Left colon (tissue), 2 donors: ENCODE data around the gene PELI3. TPM values are rescaled to one million over a fixed set of nuclear protein-coding genes. Genes with fewer than 3 reads are reported as not detected.
"Not testable (repeated sequence)": the region's sequence is repeated elsewhere in the genome, so short reads cannot be mapped to it uniquely, and the experiment has no call there.

Experiments used
- ATAC-seq: fragments of 200-7000 bp; cut with Tn5 transposase; one replicate; pipeline ENCODE4 v1.9.1; 2020; ENCODE audit warnings: mild to moderate bottlenecking, moderate library complexity
- DNase-seq, 2 donors: peaks; one replicate each; pipeline ENCODE4 v3.0.0-alpha.2; 2020
- intact Hi-C, 2 donors: fragments of 100-400 bp; cut with DNase I in 1 of 2; cut with micrococcal nuclease in 1 of 2; formaldehyde crosslinking; loops; one replicate each; pipeline versions ENCODE4 v1.11.2 to v1.14.0; 2022; cut with DNase I, micrococcal nuclease
- long read RNA-seq: library from polyadenylated mRNA; unstranded; transcript quantifications from one replicate; pipeline ENCODE4 v2.0.0, GENCODE V29; 2021
- total RNA-seq, 2 donors: library from RNA; stranded (reverse); fragmentation: NEBNext Ultra II Directional; extraction: Animal tissue kit (Norgen Biotek cat#: 25700); gene quantifications; one replicate each; pipeline ENCODE4 v1.2.1, GENCODE V29; 2021
- donor health status: DM: no; HTN: no; CAD: no.
- donor health status: DM: yes; HTN: yes; CAD: no.

PELI3 gene, protein sequence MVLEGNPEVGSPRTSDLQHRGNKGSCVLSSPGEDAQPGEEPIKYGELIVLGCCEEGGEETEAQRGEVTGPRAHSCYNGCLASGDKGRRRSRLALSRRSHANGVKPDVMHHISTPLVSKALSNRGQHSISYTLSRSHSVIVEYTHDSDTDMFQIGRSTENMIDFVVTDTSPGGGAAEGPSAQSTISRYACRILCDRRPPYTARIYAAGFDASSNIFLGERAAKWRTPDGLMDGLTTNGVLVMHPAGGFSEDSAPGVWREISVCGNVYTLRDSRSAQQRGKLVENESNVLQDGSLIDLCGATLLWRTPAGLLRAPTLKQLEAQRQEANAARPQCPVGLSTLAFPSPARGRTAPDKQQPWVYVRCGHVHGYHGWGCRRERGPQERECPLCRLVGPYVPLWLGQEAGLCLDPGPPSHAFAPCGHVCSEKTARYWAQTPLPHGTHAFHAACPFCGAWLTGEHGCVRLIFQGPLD
- total RNA-seq = 1 to 10 TPM; 4.7 to 5.2 TPM
- long read RNA-seq, transcript PELI3-201 (8 exons, 2,740 nt) = major isoform, 7 of 13 reads
- long read RNA-seq, partial matches to known transcripts = 3 of 13 reads
- long read RNA-seq, other reads (novel, unspliced or antisense) = 1 of 13 reads

DNA sequence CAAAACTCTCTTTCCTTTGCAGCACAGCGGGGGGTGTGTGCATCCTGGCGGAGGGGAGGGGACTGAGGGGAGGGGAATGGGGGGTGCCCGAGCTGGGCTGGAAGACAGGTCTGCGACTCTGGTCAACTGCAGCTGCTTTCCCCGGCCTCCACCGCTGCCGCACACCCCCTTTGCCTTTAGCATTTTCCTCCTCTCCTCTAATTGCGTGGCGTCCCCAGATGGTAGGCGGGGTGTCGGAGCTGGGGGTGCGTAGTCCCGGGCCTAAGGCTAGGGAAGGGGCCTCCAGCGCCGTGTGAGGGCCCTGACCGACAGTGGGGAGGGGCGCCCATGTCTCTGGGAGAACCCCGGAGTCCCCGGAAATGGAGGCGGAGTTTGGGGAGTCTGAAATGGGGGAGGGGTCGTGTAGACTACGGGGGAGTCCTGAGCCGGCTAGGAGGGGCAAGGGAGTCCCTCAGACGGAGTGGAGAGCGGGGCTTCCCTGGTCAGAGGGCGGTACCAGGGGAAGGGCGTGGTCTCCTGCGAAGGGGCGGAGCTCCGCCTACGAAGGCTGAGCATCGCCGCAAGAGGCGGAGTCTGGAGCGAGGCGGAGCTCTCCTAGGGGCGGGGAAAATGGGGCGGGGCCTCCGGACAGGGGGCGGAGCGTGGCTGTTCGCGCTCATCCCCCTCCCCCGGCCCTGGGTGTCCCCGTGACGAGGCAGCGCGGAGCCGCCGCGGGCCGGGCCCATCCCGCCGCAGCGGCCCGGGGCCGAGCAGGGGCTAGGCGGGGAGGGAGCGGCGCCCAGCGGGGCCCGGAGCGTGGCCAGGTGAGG, at the start of gene PELI3:
PELI3 (plus strand) TSS at position 681 of the 809 bp plus-strand sequence. CDS start 1,224 bp downstream, outside the sequence.
- DNase-seq (peak; percentile 91 to 95), ATAC-seq (peak; percentile 96)
- intact Hi-C loops = no loop called here

DNA sequence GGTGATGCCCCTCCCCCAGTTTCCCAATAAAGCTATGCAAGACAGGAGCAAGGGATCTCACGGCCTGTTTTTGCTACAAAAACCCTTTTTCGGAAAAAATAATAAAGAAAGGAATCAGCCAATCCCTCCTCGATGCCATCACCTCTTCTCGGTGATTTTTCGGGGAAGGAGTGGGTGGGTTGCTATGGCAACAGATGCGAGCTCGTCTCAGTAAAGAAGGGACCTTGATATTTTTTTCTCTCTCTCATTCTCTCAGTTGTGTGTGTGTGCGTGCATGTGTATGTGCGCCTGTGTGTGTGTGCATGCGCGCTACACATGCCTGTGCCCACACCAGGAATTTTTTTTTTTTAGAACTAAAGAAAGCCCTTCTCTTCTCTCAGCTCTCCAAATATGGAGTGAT, 49.7 kb upstream of the PELI3 start:
- ATAC-seq = no peak
- DNase-seq = no peak
- intact Hi-C loops = no loop called here

GRCh38 chr11:66418168-66418985, 48.3 kb upstream of the PELI3 start:
- intact Hi-C loops = no loop called here
- ATAC-seq (peak; percentile 27), DNase-seq (peak; percentile 69 to 72)

DNA sequence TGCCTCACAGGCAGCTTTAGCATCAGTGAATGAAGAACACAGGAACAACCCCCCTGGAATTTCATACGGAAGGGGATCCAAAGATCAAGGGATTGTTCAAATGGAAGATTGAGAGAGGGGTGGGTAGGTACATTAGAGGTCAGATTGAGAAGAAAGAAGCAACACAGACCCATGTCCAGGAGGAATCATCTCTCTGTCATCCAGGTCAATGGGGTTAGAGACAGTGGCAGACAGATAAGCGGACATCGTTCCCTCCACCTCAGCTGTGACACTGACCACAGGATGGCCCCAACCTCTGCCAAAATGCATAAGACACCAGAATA, 47.8 kb upstream of the PELI3 start:
- DNase-seq (no peak), ATAC-seq (no peak)
- intact Hi-C loops = no loop called here

DNA sequence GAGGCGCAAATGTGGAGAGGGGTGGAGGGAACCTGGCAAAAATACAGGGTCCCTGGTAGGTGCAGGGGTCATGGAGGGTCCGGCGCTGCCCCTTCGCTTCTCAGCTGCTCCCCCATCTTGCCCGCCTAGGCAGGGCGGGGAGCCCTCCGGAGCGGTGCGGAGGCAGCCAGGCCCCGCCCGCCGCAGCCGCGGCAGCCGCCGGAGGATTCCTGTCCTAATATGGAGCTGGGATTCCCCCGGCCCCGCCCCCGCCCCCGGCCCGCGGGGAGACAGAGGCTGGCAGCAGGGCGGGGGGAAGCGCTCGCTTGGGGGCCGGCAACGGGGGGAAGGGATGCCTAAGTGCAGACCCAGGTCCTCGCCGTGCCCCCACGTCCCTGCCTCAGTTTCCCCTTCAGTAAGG, 46.9 kb upstream of the PELI3 start:
- DNase-seq (no peak), ATAC-seq (no peak)
- intact Hi-C loops = no loop called here

DNA sequence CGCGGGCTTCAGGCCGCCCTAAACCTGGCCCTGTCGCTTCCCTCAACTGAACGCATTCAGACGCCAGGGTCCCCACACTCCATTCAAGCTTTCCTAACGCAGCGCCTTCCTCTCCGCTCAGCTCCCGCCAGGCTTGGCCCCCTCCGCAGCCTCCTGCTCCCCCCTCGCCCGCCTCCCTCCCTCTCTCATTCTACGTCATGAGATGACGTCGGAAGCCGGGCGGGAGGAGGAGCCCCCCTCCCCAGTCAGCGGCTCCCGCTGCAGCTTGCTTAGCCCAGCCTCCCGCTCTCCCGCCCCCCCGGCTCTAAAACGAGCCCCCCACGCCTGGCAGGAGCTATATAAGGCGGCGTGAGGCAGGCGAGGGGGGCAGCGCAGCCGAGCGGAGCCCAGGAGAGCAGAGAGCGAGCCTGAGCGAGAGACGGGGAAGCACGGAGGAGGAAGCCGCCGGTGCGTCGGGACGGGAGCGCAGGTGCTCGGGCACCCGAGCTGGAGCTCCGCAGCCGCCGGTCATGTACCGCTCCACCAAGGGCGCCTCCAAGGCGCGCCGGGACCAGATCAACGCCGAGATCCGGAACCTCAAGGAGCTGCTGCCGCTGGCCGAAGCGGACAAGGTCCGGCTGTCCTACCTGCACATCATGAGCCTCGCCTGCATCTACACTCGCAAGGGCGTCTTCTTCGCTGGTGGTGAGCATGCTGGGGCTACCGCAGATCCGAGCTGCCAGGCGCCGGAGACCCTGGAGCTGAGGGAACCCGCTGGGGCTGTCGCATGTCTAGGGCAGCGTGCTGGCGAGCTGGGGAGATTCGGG, 45.8 kb upstream of the PELI3 start, which contains the start of gene NPAS4:
NPAS4 (plus strand) TSS at position 365 of the 806 bp plus-strand sequence; CDS start at position 510, 145 bp downstream.
- DNase-seq (no peak), ATAC-seq (no peak)
- intact Hi-C loops = no loop called here

- ATAC-seq = peak; percentile 98
- intact Hi-C loops = no loop called here
- DNase-seq = peak; percentile 85 to 95
Measured at GRCh38 chr11:66421492-66422205, 45.1 kb upstream of the PELI3 start.

- intact Hi-C loops = no loop called here
- ATAC-seq = no peak
- no peak for DNase-seq
Measured at GRCh38 chr11:66426314-66426713, 40.4 kb upstream of the PELI3 start.

GRCh38 chr11:66428933-66429332, 37.8 kb upstream of the PELI3 start:
- intact Hi-C loops = no loop called here
- ATAC-seq (no peak), DNase-seq (no peak)

DNA sequence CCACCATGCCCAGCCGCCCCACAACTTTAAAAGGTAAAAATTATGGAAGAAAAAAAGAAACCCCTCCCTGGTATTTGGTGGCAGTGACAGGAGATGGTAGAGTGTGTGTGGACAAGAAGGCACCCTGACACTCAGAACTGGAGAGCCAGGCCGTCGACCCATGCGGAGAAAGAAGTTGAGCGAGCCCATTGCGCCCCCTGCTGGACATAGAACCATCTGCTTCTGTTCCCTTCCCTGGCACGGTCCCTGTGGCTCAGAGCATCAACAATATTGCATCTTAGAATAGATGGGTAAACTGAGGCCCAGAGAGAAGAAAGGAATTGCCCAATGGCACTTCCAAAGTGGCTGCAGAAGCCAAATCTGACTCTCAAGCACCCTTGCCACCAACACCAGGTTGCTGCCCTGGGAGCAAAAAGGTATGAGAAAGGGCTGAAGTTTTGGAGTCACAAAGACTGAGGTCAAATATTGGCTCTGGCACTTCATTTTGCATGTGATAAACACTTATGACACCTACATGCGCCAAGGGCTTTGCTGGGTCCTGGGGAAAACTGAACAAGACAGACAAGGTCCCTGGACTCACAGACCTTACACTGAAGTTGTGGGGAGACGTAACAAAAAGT, 36.6 kb upstream of the PELI3 start:
- DNase-seq (peak; percentile 51 to 84), ATAC-seq (peak; percentile 84)
- intact Hi-C loops = no loop called here

- DNase-seq, intact Hi-C loops, ATAC-seq: not testable (repeated sequence)
Measured at GRCh38 chr11:66431287-66431686, 35.4 kb upstream of the PELI3 start.

- intact Hi-C loops, ATAC-seq, DNase-seq: not testable (repeated sequence)
Measured at GRCh38 chr11:66431871-66432329, 34.8 kb upstream of the PELI3 start.

DNA sequence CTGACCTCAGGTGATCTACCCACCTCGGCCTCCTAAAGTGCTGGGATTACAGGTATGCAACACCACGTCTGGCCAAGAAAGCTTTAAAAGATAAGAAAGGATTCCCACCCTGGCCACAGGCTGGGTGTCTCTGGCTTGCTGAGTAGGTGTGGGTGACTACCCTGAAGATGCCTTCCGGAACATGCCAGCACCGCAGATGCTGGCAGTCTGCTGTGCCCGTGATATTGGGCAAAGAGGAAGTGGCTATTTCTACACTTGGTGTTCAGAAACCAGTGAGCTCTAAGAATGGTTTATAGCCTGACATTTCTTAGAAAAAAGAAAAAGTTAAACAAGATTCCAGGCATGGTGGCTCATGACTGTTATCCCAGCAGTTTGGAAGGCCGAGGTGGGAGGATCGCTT, 34.1 kb upstream of the PELI3 start:
- intact Hi-C loops = no loop called here
- DNase-seq (no peak), ATAC-seq (no peak)

DNA sequence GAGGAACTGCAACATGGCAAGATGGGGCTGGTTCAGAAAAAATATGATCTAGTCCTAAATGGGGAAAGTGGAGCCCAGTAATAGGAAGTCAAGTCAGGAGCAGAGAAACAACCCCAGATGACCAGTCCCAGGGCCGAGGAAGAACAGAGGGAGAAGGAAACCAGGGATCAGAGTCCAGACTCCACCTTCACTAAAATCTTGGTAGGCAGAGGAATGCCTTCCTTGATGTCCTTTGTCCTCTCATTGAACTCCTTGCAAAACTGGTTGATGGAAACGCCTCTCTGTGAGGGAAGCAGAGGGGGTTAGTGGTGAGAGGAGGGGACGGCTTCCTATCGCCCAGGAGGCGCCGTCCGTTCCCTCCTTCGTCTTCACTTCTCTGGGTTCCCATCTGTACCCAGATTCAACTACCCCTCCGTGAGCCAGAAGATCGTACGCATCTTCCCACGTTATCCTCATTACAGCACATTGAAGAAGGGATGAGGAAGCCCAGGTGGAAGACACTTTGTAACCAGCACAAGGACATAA, 28.7 kb upstream of the PELI3 start:
- intact Hi-C loops = no loop called here
- ATAC-seq (peak; percentile 40), DNase-seq (no peak)

DNA sequence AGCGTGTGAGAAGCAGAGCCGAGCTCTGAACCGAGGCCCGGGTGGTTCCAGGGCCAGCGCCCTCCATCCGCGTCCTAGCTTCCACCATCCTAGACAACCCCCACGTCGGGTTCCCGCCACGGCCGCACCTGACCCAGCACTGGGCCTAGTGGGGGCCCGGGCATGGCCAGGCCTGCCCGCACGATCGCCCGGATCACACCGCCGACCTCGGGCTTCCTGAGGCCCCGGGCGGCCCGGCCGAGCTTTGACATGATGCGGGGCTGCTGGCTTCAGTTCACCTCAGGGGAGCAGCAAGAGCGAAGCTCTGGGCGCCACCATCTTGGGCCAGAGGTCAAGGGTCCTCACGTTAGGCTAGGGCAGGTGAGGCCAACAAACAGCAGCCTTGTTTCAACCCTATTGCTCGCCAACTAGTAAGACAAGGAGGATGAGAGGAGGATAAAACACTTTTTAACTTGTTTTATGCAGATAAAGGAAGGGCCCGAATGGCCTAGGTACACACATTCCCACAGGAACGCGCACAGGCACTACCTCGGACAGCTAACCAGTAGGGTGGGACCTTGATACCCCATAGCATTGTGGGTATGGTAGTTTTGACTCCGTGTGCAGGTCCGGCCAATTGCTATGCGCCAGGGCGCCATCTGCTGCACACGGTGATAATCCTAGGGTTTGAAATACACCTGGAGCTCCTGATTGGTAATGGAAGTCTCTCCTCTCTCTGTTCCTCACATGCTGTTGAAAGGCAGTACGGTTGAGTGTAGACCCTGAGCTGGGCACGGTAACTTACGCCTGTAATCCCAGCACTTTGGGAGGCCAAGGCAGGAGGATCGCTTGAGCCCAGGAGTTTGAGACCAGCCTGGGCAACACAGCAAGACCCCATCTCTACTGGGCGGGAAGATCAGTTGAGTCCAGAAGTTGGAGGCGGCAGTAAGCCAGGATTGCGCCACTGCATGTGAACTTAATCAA, 27.9 kb upstream of the PELI3 start, which contains the start of gene MRPL11:
MRPL11 (minus strand) TSS at position 345 of the 963 bp plus-strand sequence; CDS start at position 251, 94 bp downstream.
- DNase-seq = peak; percentile 87 to 96
- intact Hi-C loops = no loop called here
- peak; percentile 98 for ATAC-seq
